HG02943 (cell line): ENCODE measurements around the gene RDM1.

Experiments
- ATAC-seq: cut with Tn5 transposase; IDR thresholded peaks from one replicate; pipeline ENCODE4 v1.9.1; 2021; ENCODE audit warnings: mild to moderate bottlenecking, low read depth, moderate library complexity; ENCODE audit not compliant: unreplicated experiment

The RDM1 gene

DNA sequence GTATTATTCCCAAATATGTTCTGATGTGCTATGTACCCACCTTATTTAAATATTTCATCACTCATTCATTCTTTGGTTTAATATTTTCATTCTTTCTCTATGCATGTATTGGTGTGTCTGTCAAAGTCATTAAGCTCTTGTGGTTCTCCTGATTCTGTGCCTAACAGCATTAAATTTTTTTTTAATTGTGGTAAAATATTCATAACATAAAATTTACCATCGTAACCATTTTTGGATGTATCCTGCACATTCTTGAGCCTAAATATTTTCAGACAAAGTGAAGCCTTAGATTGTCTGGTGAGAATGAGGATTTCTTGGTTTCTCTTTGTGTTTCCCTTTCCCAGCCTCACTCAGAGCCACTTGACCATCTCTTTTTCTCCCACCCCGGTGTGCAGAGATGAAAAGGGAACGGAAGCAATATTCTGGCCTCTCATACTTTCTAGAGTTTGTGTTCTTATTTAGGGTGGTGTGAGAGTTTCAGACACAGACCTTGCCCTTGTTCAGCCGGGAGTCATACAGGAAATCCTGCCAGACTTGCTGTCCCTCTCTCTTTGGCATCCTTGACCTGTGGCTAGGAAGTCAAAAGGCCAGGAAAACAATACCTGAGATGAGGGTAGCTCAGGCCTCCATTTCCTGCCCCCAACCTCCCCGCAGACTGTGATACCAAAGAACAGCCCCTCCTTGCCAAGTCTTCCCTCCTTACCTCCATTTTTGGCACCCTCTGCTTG, 55.3 kb downstream of the RDM1 start:
- no peak for ATAC-seq

DNA sequence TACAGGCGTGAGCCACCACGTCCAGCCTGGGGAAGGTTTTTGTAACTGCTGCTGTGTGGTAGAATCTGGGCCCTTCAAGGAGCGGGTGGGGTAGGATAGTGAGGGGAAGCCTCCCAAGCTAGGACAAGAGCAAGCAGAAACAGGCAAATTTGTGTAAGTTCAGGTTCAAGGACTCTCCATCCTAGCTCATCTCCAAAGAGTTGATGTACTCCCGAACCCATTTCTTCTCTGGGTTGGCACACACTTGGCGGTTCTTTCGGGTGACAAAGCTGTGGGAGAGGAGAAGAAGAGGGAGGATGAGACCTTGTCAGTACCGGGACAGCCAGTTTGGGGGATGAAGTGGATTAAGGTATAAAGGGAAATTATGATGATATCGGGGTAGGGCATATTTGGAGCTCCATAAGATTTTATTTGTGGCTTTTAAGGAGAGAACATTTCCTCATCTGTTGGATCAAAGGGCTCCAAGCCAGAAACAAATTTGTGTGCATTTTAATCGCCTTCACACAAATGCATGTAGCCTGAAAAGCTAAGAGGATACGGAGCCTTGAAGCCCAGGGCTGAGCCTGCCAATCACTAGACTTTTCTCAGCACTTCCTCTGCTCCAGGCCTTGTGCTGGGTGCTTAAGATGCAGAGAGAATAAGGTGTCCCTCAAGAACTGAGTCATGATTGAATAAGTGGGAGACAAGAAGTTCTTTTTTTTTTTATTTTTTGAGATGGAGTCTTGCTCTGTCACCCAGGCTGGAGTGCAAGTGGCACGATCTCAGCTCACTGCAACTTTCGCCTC, 58.2 kb downstream of the RDM1 start:
- ATAC-seq = no peak

DNA sequence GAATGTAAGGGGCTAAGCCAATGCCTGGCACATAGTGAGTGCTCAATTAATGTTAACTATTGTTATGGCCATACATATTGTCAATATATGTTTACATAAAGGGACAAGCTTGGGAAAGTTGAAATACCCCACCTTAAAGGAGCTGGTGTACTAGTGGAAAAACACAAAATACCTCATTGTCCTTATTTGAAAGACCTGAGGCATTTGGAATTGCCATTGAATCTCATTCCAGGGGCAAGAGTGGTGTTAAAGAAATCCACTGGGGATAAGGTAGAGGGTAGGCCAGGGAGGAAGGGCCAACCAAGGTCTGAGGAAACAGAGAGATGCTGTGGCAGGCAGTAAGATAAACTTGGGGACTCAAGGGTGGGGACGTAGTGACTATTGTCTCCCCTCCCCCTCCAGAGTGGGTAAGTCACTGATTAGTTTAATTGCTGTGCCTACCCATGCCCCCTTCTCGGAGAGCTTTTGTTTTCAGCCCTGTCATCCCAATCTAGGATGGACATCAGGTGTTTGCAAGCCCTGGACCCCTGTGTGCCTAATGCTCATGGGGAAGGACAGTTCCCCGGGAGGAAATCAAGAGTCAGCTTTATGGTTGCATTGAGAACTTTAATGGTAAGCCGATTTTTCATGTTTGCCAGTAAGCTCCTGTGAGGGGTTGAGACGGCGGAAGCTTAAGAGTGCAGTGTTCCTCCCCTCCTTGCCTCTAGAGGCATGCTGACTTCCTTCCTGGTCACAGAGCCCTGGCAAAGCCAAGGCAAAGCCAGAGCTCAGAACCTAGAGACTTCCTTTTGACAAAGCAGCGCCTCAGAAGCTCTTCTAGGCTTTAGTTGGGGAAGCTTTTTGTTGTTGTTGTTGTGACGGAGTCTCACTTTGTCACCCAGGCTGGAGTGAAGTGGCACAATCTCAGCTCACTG, 59.4 kb downstream of the RDM1 start:
- ATAC-seq = no peak

DNA sequence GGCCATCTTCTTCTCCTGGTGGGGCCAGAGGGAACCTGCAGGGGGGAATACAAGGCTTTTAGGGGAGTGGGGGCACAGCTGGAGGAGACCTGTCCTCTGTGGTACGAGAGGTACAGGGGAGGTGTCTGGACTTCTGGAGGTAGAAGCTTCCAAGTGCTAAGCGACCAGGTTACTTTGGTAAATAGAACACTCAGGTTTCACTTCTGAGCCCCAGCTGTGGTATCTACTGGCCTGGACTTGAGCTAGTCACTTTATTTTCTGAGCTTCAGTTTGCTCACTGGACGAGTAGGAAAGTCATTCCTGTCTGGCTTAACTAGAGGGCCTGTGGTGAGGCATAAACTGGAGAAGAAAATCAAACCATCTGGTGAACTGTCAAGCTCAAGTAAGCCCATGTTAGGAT, 61.8 kb downstream of the RDM1 start, which contains the start of gene HEATR9:
HEATR9 (minus strand) TSS at position 155 of the 400 bp plus-strand sequence; CDS start at position 6, 149 bp downstream.
- no peak for ATAC-seq
